Measurements from ENCODE around the gene CCDC190. TPM values are rescaled to one million over a fixed set of nuclear protein-coding genes. Genes with fewer than 3 reads are reported as not detected.

The CCDC190 gene
- total and polyA plus RNA-seq, 2 of the 13 experiments (the other 11 are each of a cell fraction or from before 2014, with no cell fraction given) = not detected

- TF ChIP-seq, protein P1, sequence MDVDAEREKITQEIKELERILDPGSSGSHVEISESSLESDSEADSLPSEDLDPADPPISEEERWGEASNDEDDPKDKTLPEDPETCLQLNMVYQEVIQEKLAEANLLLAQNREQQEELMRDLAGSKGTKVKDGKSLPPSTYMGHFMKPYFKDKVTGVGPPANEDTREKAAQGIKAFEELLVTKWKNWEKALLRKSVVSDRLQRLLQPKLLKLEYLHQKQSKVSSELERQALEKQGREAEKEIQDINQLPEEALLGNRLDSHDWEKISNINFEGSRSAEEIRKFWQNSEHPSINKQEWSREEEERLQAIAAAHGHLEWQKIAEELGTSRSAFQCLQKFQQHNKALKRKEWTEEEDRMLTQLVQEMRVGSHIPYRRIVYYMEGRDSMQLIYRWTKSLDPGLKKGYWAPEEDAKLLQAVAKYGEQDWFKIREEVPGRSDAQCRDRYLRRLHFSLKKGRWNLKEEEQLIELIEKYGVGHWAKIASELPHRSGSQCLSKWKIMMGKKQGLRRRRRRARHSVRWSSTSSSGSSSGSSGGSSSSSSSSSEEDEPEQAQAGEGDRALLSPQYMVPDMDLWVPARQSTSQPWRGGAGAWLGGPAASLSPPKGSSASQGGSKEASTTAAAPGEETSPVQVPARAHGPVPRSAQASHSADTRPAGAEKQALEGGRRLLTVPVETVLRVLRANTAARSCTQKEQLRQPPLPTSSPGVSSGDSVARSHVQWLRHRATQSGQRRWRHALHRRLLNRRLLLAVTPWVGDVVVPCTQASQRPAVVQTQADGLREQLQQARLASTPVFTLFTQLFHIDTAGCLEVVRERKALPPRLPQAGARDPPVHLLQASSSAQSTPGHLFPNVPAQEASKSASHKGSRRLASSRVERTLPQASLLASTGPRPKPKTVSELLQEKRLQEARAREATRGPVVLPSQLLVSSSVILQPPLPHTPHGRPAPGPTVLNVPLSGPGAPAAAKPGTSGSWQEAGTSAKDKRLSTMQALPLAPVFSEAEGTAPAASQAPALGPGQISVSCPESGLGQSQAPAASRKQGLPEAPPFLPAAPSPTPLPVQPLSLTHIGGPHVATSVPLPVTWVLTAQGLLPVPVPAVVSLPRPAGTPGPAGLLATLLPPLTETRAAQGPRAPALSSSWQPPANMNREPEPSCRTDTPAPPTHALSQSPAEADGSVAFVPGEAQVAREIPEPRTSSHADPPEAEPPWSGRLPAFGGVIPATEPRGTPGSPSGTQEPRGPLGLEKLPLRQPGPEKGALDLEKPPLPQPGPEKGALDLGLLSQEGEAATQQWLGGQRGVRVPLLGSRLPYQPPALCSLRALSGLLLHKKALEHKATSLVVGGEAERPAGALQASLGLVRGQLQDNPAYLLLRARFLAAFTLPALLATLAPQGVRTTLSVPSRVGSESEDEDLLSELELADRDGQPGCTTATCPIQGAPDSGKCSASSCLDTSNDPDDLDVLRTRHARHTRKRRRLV (CRISPR knock-in tag; IDR thresholded peaks at IDR 0.05) = no peak
- 0 out of 2 replicates have a peak, but pooled peaks have one; percentile 58 for TF ChIP-seq ZNF564 (CRISPR knock-in tag; IDR thresholded peaks at IDR 0.05)
- TF ChIP-seq TEAD3 (CRISPR knock-in tag; optimal IDR thresholded peaks at IDR 0.05; ENCODE audit: borderline replicate concordance) = peak; percentile 45
- TF ChIP-seq NPAS2 (CRISPR knock-in tag; IDR thresholded peaks at IDR 0.05; ENCODE audit: borderline replicate concordance) = no peak
- peak; percentile 56; the same call in 1 of the 2 replicates for TF ChIP-seq PPARG (CRISPR knock-in tag; conservative IDR thresholded peaks at IDR 0.05)
- TF ChIP-seq ZNF556 (CRISPR knock-in tag; IDR thresholded peaks at IDR 0.05; ENCODE audit: borderline replicate concordance) = no peak
- TF ChIP-seq BHLHE40 (IDR thresholded peaks at IDR 0.05; ENCODE audit: low read length) = no peak
- no peak for TF ChIP-seq RNF2 (conservative IDR thresholded peaks at IDR 0.05; ENCODE audit: low read depth)
- no peak for TF ChIP-seq ZNF296 (CRISPR knock-in tag; conservative IDR thresholded peaks at IDR 0.05)
- TF ChIP-seq ZNF280D (CRISPR knock-in tag; IDR thresholded peaks at IDR 0.05) = no peak
- TF ChIP-seq, protein P2, sequence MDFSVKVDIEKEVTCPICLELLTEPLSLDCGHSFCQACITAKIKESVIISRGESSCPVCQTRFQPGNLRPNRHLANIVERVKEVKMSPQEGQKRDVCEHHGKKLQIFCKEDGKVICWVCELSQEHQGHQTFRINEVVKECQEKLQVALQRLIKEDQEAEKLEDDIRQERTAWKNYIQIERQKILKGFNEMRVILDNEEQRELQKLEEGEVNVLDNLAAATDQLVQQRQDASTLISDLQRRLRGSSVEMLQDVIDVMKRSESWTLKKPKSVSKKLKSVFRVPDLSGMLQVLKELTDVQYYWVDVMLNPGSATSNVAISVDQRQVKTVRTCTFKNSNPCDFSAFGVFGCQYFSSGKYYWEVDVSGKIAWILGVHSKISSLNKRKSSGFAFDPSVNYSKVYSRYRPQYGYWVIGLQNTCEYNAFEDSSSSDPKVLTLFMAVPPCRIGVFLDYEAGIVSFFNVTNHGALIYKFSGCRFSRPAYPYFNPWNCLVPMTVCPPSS (IDR thresholded peaks at IDR 0.05) = no peak
- 0 out of 2 replicates have a peak, but pooled peaks have one; percentile 36 for TF ChIP-seq SIX1 (CRISPR knock-in tag; IDR thresholded peaks at IDR 0.05; ENCODE audit: borderline replicate concordance)
- TF ChIP-seq ZNF777 (CRISPR knock-in tag; IDR thresholded peaks at IDR 0.05) = no peak
- no peak for TF ChIP-seq SMAD9 (CRISPR knock-in tag; IDR thresholded peaks at IDR 0.05)
- no peak for TF ChIP-seq E2F2 (CRISPR knock-in tag; IDR thresholded peaks at IDR 0.05; ENCODE audit: borderline replicate concordance)
- no peak for TF ChIP-seq ATF6 (CRISPR knock-in tag; conservative IDR thresholded peaks at IDR 0.05)
- TF ChIP-seq KLF15 (CRISPR knock-in tag; IDR thresholded peaks at IDR 0.05; ENCODE audit: borderline replicate concordance) = no peak
Measured at GRCh38 chr1:162892906-162893611, 32.1 kb upstream of the CCDC190 start (continued).
